Measurements from ENCODE around the gene TAS2R40. TPM values are rescaled to one million over a fixed set of nuclear protein-coding genes. Genes with fewer than 3 reads are reported as not detected.

Gene TAS2R40
- total RNA-seq, 3 donors from 2014 or later = not detected

- Histone ChIP-seq H3K27me3 (no peaks in the 10 kb centered on the region), H3K9me3 (peaks cover 0 to 13% of the 10 kb centered on the region in 2 donors), H3K4me1 (no peaks in the 10 kb centered on the region), H3K27ac (no peak overlapping the region), H3K4me3 (no peak overlapping the region), H3K36me3 (no peaks in the 10 kb centered on the region)
- intact Hi-C loops (cut with DNase I; ENCODE audit: low total_unique reads) = no loop called here
- TF ChIP-seq CTCF (IDR thresholded peaks at IDR 0.05) (no peak), POLR2AphosphoS5 (IDR thresholded peaks at IDR 0.05) (no peak), POLR2A (IDR thresholded peaks at IDR 0.05) (no peak)
- DNase-seq (ENCODE audit: low spot score in 2 of 2) = no peak
Measured at GRCh38 chr7:143233816-143234532, 12.1 kb downstream of the TAS2R40 start.

GRCh38 chr7:143234533-143234875, 12.7 kb downstream of the TAS2R40 start:
- H3K9me3 ChIP-seq = peaks cover 0 to 13% of the 10 kb centered on the region in 2 donors
- intact Hi-C loops (cut with DNase I; ENCODE audit: low total_unique reads) = no loop called here
- TF ChIP-seq POLR2A (IDR thresholded peaks at IDR 0.05) (no peak), CTCF (IDR thresholded peaks at IDR 0.05) (no peak), POLR2AphosphoS5 (IDR thresholded peaks at IDR 0.05) (no peak)
- H3K27me3 ChIP-seq = no peaks in the 10 kb centered on the region
- H3K4me3 ChIP-seq = no peak overlapping the region
- H3K27ac ChIP-seq = no peak overlapping the region
- no peak for DNase-seq (ENCODE audit: low spot score in 2 of 2)
- H3K36me3 ChIP-seq = no peaks in the 10 kb centered on the region
- no peaks in the 10 kb centered on the region for H3K4me1 ChIP-seq

- no peak for DNase-seq (ENCODE audit: low spot score in 2 of 2)
- Histone ChIP-seq H3K27ac (no peak overlapping the region), H3K4me3 (no peak overlapping the region), H3K36me3 (no peaks in the 10 kb centered on the region), H3K27me3 (no peaks in the 10 kb centered on the region), H3K4me1 (peaks cover under 1 to 2% of the 10 kb centered on the region in 2 donors), H3K9me3 (peaks cover 0 to 13% of the 10 kb centered on the region in 2 donors)
- intact Hi-C loops (cut with DNase I; ENCODE audit: low total_unique reads) = no loop called here
- no peak for TF ChIP-seq POLR2AphosphoS5 (IDR thresholded peaks at IDR 0.05)
- TF ChIP-seq CTCF (IDR thresholded peaks at IDR 0.05) = no peak
- no peak for TF ChIP-seq POLR2A (IDR thresholded peaks at IDR 0.05)
Measured at GRCh38 chr7:143235561-143235960, 13.7 kb downstream of the TAS2R40 start.

GRCh38 chr7:143236408-143236990, 14.7 kb downstream of the TAS2R40 start:
- no peaks in the 10 kb centered on the region for H3K27me3 ChIP-seq
- no peak overlapping the region for H3K4me3 ChIP-seq
- no peak overlapping the region for H3K27ac ChIP-seq
- intact Hi-C loops (cut with DNase I; ENCODE audit: low total_unique reads) = no loop called here
- no peak for DNase-seq (ENCODE audit: low spot score in 2 of 2)
- TF ChIP-seq POLR2AphosphoS5 (IDR thresholded peaks at IDR 0.05) (no peak), CTCF (IDR thresholded peaks at IDR 0.05) (no peak), POLR2A (IDR thresholded peaks at IDR 0.05) (no peak)
- H3K36me3 ChIP-seq = no peaks in the 10 kb centered on the region
- peaks cover 3 to 4% of the 10 kb centered on the region in 2 donors for H3K4me1 ChIP-seq
- H3K9me3 ChIP-seq = peaks cover 0 to 13% of the 10 kb centered on the region in 2 donors

GRCh38 chr7:143237366-143237765, 15.5 kb downstream of the TAS2R40 start:
- no peak overlapping the region for H3K4me3 ChIP-seq
- no peak for DNase-seq (ENCODE audit: low spot score in 2 of 2)
- H3K27me3 ChIP-seq = no peaks in the 10 kb centered on the region
- intact Hi-C loops (cut with DNase I; ENCODE audit: low total_unique reads) = no loop called here
- peaks cover 0 to 13% of the 10 kb centered on the region in 2 donors for H3K9me3 ChIP-seq
- no peaks in the 10 kb centered on the region for H3K36me3 ChIP-seq
- TF ChIP-seq POLR2A (IDR thresholded peaks at IDR 0.05) = no peak
- no peak for TF ChIP-seq POLR2AphosphoS5 (IDR thresholded peaks at IDR 0.05)
- no peak for TF ChIP-seq CTCF (IDR thresholded peaks at IDR 0.05)
- H3K4me1 ChIP-seq = peaks cover 3 to 4% of the 10 kb centered on the region in 2 donors
- H3K27ac ChIP-seq = no peak overlapping the region
